ENCODE data around the gene NOTO.

The NOTO gene

GRCh38 chr2:73233932-73234832 is 31.8 kb downstream of the NOTO start, which contains the start of gene CCT7:
Gene CCT7 (plus strand): TSS chr2:73234308. CDS start chr2:73234379, 71 bp downstream.
- DNase-seq (ENCODE audit: low spot score) = peak; percentile 92

- no peak for DNase-seq (ENCODE audit: low spot score)
These were observed 33.1 kb downstream of the NOTO start for GRCh38 chr2:73235315-73236028.

GRCh38 chr2:73237168-73237567 is 34.8 kb downstream of the NOTO start:
- DNase-seq (ENCODE audit: low spot score) = no peak

GRCh38 chr2:73238149-73238548 is 35.8 kb downstream of the NOTO start:
- no peak for DNase-seq (ENCODE audit: low spot score)

- DNase-seq (ENCODE audit: low spot score) = no peak
These were observed 36.6 kb downstream of the NOTO start for GRCh38 chr2:73238976-73239375.

GRCh38 chr2:73239776-73240175 is 37.4 kb downstream of the NOTO start:
- no peak for DNase-seq (ENCODE audit: low spot score)

GRCh38 chr2:73243884-73244570 is 41.7 kb downstream of the NOTO start:
- no peak for DNase-seq (ENCODE audit: low spot score)

- no peak for DNase-seq (ENCODE audit: low spot score)
These were observed 42.2 kb downstream of the NOTO start for GRCh38 chr2:73244580-73244979.

- DNase-seq (ENCODE audit: low spot score) = no peak
These were observed 44.5 kb downstream of the NOTO start for GRCh38 chr2:73246850-73247249.

- no peak for DNase-seq (ENCODE audit: low spot score)
These were observed 47.3 kb downstream of the NOTO start for GRCh38 chr2:73249636-73250035.

GRCh38 chr2:73250872-73251846 is 48.8 kb downstream of the NOTO start:
- no peak for DNase-seq (ENCODE audit: low spot score)

- no peak for DNase-seq (ENCODE audit: low spot score)
These were observed 50.1 kb downstream of the NOTO start for GRCh38 chr2:73252238-73253027.

GRCh38 chr2:73253400-73253799 is 51.0 kb downstream of the NOTO start:
- no peak for DNase-seq (ENCODE audit: low spot score)

GRCh38 chr2:73253901-73254300 is 51.5 kb downstream of the NOTO start:
- no peak for DNase-seq (ENCODE audit: low spot score)

GRCh38 chr2:73254343-73255006 is 52.1 kb downstream of the NOTO start:
- DNase-seq (ENCODE audit: low spot score) = no peak

GRCh38 chr2:73255007-73255644 is 52.8 kb downstream of the NOTO start:
- no peak for DNase-seq (ENCODE audit: low spot score)

GRCh38 chr2:73255907-73256617 is 53.7 kb downstream of the NOTO start:
- no peak for DNase-seq (ENCODE audit: low spot score)

GRCh38 chr2:73256618-73256922 is 54.2 kb downstream of the NOTO start:
- no peak for DNase-seq (ENCODE audit: low spot score)

GRCh38 chr2:73257021-73257420 is 54.6 kb downstream of the NOTO start:
- no peak for DNase-seq (ENCODE audit: low spot score)

Data from left forelimb (tissue), 1 donor.